Progenitor cell of endocrine pancreas (in vitro differentiated cells): ENCODE results near the gene IQCE. TPM values are rescaled to one million over a fixed set of nuclear protein-coding genes. Genes with fewer than 3 reads are reported as not detected.
"Not testable (repeated sequence)": the region's sequence is repeated elsewhere in the genome, so short reads cannot be mapped to it uniquely, and the experiment has no call there.

Experiments
- DNase-seq: peaks from one replicate; pipeline ENCODE4 v3.0.0; 2021; ENCODE audit warnings: low spot score; ENCODE audit not compliant: unreplicated experiment
- H3K27ac Mint-ChIP-seq: 2 replicates; pipeline ENCODE4 v1.8.0; 2021; ENCODE audit warnings: mild to moderate bottlenecking, moderate library complexity, mixed read lengths
- H3K27me3 Mint-ChIP-seq: 2 replicates; pipeline ENCODE4 v1.8.0; 2021; ENCODE audit warnings: mixed read lengths
- H3K36me3 Mint-ChIP-seq: 2 replicates; pipeline ENCODE4 v1.8.0; 2022; ENCODE audit warnings: mixed read lengths; ENCODE audit not compliant: insufficient read depth
- H3K4me1 Mint-ChIP-seq: 2 replicates; pipeline ENCODE4 v1.8.0; 2021; ENCODE audit warnings: low read depth, mixed read lengths
- H3K4me3 Mint-ChIP-seq: 2 replicates; pipeline ENCODE4 v1.8.0; 2021; ENCODE audit warnings: low read depth, mild to moderate bottlenecking, moderate library complexity, mixed read lengths
- H3K9me3 Mint-ChIP-seq: 2 replicates; pipeline ENCODE4 v1.8.0; 2021; ENCODE audit warnings: low read depth, mixed read lengths
- CTCF ChIP-seq: fragments of 200-600 bp; sonication (generic); IDR thresholded peaks from one replicate; pipeline ENCODE4 v1.5.0; 2021; ENCODE audit warnings: antibody characterized with exemption, mild to moderate bottlenecking; ENCODE audit not compliant: unreplicated experiment
- total RNA-seq: library from RNA; stranded (reverse); gene quantifications from 2 replicates; pipeline ENCODE4 v1.2.1, GENCODE V29; 2021

The IQCE gene
- total RNA-seq, 1 donor from 2014 or later: 32.5 TPM

GRCh38 chr7:2529161-2530070 is 29.4 kb upstream of the IQCE start:
- Mint-ChIP-seq H3K9me3 (no peaks in the 10 kb centered on the region), H3K4me3 (no peak overlapping the region), H3K36me3 (peaks cover 1% of the 10 kb centered on the region), H3K27ac (no peak overlapping the region), H3K27me3 (no peaks in the 10 kb centered on the region), H3K4me1 (peaks cover 7% of the 10 kb centered on the region)
- no peak for DNase-seq
- TF ChIP-seq CTCF: no peak

GRCh38 chr7:2530071-2530987 is 28.4 kb upstream of the IQCE start:
- Mint-ChIP-seq H3K4me3 (no peak overlapping the region), H3K27me3 (no peaks in the 10 kb centered on the region), H3K9me3 (no peaks in the 10 kb centered on the region), H3K27ac (no peak overlapping the region), H3K36me3 (peaks cover 1% of the 10 kb centered on the region), H3K4me1 (peaks cover 7% of the 10 kb centered on the region)
- DNase-seq: no peak
- no peak for TF ChIP-seq CTCF

- not testable (repeated sequence) for H3K9me3 Mint-ChIP-seq, H3K4me3 Mint-ChIP-seq, H3K27ac Mint-ChIP-seq, DNase-seq, H3K4me1 Mint-ChIP-seq, H3K36me3 Mint-ChIP-seq, H3K27me3 Mint-ChIP-seq
These were observed 27.6 kb upstream of the IQCE start for GRCh38 chr7:2530994-2531795.

GRCh38 chr7:2531796-2532110 is 27.0 kb upstream of the IQCE start:
- not testable (repeated sequence) for H3K27me3 Mint-ChIP-seq, H3K27ac Mint-ChIP-seq, H3K4me1 Mint-ChIP-seq, H3K9me3 Mint-ChIP-seq, DNase-seq, H3K36me3 Mint-ChIP-seq, H3K4me3 Mint-ChIP-seq

- not testable (repeated sequence) for H3K4me1 Mint-ChIP-seq, H3K36me3 Mint-ChIP-seq, H3K27ac Mint-ChIP-seq, DNase-seq, H3K4me3 Mint-ChIP-seq, H3K9me3 Mint-ChIP-seq, H3K27me3 Mint-ChIP-seq
These were observed 26.5 kb upstream of the IQCE start for GRCh38 chr7:2532199-2532772.

- not testable (repeated sequence) for H3K27ac Mint-ChIP-seq, H3K4me1 Mint-ChIP-seq, H3K9me3 Mint-ChIP-seq, H3K36me3 Mint-ChIP-seq, H3K27me3 Mint-ChIP-seq, H3K4me3 Mint-ChIP-seq, DNase-seq
These were observed 26.0 kb upstream of the IQCE start for GRCh38 chr7:2532816-2533215.

GRCh38 chr7:2533566-2533965 is 25.2 kb upstream of the IQCE start:
- not testable (repeated sequence) for DNase-seq, H3K27ac Mint-ChIP-seq, H3K9me3 Mint-ChIP-seq, H3K36me3 Mint-ChIP-seq, H3K27me3 Mint-ChIP-seq, H3K4me3 Mint-ChIP-seq, H3K4me1 Mint-ChIP-seq

GRCh38 chr7:2534214-2534613 is 24.6 kb upstream of the IQCE start:
- H3K27me3 Mint-ChIP-seq, H3K27ac Mint-ChIP-seq, H3K9me3 Mint-ChIP-seq, DNase-seq, H3K4me3 Mint-ChIP-seq, H3K4me1 Mint-ChIP-seq, H3K36me3 Mint-ChIP-seq: not testable (repeated sequence)

- H3K27ac Mint-ChIP-seq, H3K36me3 Mint-ChIP-seq, H3K27me3 Mint-ChIP-seq, H3K9me3 Mint-ChIP-seq, H3K4me1 Mint-ChIP-seq, H3K4me3 Mint-ChIP-seq, DNase-seq: not testable (repeated sequence)
These were observed 22.7 kb upstream of the IQCE start for GRCh38 chr7:2535872-2536627.
